ENCODE measurements around the gene ST8SIA1.

DNA sequence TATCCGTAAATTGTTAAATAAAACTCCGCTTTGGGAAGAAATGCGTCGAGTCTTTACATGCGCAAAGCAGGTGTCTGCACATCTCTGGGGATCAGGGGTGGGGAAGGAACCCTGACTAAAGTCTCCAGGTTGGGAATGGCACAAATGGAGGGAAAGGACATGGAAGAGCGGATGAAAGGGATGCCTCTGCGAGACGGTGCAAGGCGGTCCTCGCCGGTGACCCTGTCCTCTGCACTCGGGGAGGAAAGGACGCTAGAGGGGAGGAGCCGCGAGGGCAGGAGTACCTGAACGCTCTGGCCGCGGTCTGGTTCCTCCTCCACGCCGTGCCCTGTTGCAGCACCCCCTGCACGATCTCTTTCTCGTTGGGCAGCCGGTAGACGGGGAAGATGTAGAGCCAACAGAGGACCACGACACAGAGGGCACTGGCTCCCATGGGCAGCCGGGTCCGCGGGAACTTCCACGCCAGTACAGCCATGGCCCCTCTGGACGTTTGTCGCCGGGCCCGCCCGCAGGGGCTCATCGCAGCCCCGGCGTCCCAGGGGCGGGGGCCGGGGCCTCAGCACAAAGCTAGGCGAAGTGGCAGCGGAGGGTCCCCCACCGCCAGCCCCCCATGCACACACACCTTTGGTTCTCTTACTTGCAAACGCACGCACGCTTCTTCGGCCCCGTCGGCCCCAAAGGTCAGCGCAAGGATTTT lies 646 bp downstream of the ST8SIA1 start:
- no peak for TF ChIP-seq EZH2 (IDR thresholded peaks at IDR 0.05; ENCODE audit: borderline replicate concordance, insufficient read depth, low read length, poor library complexity, severe bottlenecking)
- TF ChIP-seq, protein P1, sequence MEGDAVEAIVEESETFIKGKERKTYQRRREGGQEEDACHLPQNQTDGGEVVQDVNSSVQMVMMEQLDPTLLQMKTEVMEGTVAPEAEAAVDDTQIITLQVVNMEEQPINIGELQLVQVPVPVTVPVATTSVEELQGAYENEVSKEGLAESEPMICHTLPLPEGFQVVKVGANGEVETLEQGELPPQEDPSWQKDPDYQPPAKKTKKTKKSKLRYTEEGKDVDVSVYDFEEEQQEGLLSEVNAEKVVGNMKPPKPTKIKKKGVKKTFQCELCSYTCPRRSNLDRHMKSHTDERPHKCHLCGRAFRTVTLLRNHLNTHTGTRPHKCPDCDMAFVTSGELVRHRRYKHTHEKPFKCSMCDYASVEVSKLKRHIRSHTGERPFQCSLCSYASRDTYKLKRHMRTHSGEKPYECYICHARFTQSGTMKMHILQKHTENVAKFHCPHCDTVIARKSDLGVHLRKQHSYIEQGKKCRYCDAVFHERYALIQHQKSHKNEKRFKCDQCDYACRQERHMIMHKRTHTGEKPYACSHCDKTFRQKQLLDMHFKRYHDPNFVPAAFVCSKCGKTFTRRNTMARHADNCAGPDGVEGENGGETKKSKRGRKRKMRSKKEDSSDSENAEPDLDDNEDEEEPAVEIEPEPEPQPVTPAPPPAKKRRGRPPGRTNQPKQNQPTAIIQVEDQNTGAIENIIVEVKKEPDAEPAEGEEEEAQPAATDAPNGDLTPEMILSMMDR (IDR thresholded peaks at IDR 0.05; ENCODE audit: poor library complexity, severe bottlenecking) = no peak

All from neural cell (in vitro differentiated cells).